Umbilical cord (tissue), 2 donors: Measurements from ENCODE around the gene PPP4R3A. TPM values are rescaled to one million over a fixed set of nuclear protein-coding genes. Genes with fewer than 3 reads are reported as not detected.
"Not testable (repeated sequence)": the region's sequence is repeated elsewhere in the genome, so short reads cannot be mapped to it uniquely, and the experiment has no call there.

Source experiments
- DNase-seq: peaks from one replicate; pipeline ENCODE4 v3.0.0-alpha.2; 2015; ENCODE audit warnings: low spot score
- total RNA-seq: library from RNA; depleted of rRNA; stranded (reverse); fragments of >200 nt; gene quantifications from one replicate; pipeline ENCODE4 v1.2.3, GENCODE V29; 2014; ENCODE audit warnings: low replicate concordance; ENCODE audit not compliant: insufficient read depth

Gene PPP4R3A
- total RNA-seq, 1 donor from 2014 or later, result 72.9 TPM

DNA sequence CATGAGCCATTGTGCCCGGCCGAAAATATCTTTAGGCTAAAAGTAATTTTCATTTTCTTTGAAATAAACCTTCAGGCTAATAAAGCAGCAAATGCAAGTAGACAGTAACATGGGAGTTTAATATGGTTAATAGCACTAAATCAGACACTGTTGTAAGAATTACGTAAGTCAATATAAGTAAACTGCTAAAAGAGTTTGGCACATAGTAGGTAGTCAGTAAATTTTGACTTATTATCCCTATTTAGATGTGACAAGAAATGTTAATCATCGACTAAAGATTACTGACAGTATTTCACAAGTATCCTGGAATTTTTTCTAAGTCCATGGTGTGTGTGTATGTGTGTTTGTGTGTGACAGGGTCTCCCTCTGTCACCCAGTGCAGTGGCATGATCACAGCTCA is 3.9 kb downstream of the PPP4R3A start:
- DNase-seq, result no peak

DNA sequence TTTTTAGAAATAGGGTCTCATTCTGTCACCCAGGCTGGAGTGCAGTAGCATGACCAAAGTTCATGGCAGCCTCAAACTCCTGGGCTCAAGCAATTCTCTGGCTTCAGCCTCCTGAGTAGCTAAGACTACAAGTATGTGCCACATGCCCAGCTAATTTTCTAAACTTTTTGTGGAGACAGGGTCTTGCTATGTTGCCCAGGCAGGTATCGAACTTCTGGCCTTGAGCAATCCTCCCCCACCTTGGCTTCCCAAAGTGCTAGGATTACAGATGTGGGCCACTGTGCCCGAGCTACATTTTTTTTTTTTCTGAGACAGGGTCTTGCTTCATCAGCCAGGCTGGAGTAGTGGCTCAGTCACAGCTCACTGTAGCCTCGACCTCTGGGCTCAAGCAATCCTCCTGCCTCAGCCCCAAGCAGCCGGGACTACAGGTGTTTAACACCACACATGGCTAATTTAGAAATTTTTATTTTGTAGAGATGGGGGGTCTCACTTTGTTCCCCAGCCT is 7.1 kb downstream of the PPP4R3A start:
- no peak for DNase-seq

DNA sequence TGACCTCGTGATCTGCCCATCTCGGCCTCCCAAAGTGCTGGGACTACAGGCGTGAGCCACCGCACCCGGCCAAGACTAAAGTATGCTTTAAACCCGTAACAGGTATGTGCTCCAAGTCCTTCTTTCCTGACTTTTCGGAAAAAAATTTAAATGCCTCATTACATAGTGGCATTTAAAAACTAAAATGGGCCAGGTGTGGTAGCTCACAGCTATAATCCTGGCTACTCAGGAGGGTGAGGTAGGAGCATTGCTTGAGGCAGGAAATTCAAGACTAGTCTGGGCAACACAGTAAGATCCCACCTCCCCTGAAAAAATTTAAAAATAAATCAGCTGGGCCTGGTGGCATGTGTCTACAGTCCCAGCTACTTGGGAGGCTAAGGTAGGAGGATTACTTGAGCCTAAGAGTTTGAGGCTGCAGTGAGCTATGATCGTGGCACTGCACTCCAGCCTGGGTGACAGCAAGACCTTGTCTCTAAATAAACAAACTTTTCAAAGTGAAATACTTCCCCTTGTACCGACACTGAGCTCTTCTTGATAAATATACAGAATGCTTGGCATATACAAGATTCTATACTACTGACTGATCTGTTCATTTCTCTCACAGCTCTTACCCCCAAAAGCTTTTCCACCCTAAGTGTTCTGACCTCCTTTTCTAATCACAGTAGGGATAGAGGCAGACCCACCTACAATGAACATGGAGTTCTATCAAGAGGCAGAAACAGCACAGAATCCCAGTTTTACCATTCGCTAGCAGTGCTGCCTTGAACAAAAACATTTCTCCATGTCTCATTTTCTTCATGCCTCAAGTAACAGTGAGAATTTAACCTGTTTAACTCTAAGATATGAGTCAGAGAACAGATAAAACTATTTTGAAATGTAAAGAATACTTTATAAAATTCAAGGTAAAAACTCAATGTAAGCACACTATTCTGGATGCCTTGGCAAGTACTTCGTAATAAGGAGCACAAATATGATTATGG is 7.9 kb downstream of the PPP4R3A start:
- DNase-seq, result no peak

DNA sequence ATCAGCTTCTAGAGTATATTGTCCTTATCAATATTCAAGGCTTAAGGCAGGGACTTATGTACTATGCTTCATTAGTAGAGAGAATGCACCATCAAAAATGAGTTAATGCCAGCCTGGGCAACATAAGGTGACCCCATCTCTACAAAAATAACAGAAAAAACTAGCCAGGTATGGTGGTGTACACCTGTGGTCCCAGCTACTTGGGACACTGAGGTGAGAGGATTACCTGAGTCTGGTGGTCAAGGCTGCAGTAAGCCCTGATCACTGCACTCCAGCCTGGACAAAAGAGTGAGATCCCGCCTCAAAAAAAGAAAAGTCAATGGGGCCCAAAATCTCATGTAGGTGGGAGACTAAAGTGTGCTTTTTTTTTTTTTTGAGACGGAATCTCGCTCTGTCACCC is 8.8 kb downstream of the PPP4R3A start:
- DNase-seq, result no peak

DNA sequence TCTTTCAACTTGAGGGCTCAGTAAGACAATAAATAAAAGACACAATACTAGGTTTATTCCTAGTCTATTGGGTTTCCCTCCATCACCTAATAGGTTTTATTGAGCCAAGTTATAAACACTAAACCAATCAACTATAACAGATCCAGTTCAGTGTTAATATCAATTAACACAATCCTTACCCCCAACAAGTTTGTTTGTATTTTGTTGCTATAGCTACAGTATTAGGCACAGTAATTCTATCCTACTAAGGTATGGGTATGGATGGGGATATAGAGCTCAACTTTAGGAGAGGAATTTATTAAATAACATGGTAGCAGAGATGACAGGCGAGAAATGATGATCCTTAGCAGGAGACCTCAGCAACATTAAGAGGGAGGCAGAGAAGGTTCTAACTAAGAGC is 13.3 kb downstream of the PPP4R3A start:
- no peak for DNase-seq

DNA sequence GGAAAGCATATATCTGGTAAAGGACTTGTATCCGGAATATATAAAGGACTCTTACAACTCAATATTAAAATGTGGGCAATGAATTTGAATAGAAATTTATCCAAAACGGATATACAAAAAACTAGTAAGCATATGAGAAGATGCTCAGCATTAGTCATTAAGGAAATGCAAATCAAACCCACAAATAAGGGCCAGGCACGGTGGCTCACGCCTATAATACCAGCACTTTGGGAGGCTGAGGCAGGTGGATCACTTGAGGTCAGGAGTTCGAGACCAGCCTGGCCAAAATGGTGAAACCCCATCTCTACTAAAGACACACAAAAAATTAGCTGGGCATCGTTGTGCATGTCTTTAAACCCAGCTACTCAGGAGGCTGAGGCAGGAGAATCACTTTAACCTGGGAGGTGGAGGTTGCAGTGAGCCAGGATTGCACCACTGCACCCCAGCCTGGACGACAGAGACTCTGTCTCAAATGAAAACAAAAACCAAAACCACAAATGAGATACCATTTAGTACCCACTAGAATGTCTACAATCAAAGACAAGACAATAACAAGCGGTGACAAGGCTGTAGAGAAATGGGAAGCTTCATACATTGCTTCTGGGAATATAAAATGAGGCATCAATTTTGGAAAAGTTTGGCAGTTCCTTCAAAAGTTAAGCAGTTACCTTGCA is 15.6 kb downstream of the PPP4R3A start:
- not testable (repeated sequence) for DNase-seq

DNA sequence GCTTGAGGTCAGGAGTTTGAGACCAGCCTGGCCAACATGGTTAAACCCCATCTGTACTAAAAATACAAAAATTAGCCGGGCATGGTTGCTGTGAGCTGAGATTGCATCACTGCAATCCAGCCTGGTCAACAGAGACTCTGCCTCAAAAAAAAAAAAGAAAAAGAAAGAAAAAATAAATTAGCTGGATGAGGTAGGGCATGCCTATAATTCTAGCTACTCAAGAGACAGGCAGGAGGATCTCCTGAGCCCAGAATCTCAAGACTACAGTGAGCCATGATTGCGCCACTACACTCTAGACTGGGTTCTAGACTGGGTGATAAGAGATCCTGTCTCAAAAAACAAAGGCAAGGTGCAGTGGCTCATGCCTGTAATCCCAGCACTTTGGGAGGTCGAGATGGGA is 16.9 kb downstream of the PPP4R3A start:
- DNase-seq, result no peak

DNA sequence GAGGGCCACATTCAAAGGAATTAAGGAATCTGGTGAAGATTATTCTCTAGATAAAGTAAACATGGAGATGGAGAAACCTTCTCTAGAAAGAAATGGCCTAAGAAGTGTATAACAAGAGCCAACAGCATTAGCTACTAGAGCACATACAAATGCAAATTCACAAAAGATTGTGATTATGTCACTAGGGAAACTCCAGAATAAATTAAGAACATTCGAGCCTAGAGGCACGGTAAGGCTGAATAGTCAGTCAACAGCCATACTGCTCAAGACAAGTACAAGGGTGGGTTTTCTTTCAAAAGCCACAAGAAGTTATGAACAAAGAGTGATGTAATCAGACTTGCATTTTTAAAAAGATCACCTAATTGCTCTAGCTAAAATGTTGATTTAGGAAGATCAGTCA is 25.4 kb downstream of the PPP4R3A start:
- no peak for DNase-seq

DNA sequence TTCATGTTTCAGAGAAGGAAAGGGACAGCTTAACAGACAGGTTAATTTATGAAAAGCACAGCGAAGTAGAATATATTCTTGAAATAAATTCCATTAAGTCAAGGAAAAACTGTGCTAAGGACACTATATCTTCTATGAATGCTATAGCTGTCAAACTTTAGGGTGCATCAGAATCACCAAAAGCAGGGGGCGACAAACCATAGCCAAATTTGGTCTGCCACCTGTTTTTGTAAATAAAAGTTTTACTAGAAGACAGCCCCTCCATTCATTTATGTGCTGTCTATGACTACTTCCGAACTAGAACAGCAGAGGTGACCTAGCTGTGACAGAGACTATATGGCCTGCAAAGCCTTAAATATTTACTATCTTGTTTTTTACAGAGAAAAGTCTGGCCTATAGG is 25.9 kb downstream of the PPP4R3A start:
- no peak for DNase-seq

DNA sequence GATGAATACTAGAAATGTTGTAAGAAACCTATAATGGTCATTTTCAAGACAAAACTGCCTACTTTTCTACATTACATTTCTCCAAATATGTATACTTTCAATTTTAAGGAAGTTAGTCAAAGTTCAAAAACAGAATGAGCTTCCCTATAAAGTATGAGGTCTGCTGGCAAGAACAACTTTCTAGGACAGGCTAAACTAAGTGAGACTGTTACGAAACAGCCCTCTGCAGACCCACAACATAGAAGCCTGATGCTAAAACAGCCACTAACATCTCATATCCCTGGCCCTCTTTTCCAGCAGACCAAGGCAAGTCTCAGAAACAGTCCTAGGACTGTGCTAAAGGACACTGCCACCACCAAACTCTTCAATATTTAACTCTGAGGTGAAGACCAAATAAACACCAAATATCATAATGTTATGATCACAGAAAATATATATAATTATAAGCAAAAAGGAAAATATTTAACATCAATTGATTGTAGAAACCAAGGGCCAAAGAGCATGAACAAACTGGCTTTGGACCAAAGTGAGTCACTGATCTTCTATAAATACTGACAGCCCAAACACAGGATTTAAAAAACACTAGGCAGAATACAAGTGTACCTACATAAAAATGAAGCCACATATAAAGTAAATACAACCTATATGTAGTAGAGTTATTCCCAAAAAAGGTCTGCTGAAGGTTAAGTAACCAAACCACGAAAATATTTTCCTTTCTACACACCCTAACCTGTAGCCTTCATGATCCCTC is 27.7 kb downstream of the PPP4R3A start:
- peak; percentile 29 for DNase-seq

DNA sequence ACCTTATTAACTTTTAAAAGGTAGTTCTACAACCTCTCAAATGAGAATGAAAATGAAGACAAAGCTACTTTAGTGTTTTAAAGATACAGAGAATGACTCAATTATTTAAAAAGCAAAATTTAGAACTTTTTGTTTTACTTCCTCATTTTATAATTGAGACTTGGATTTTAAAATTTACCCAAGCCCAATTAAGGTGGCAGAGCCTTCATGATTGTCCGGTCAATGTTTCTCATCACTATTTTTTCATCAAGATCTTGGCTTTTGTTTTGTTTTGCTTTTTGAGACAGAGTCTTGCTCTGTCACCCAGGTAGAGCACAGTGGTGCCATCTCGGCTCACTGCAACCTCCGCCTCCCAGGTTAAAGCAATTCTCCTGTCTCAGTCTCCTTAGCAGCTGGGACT is 32.7 kb downstream of the PPP4R3A start:
- no peak for DNase-seq

DNA sequence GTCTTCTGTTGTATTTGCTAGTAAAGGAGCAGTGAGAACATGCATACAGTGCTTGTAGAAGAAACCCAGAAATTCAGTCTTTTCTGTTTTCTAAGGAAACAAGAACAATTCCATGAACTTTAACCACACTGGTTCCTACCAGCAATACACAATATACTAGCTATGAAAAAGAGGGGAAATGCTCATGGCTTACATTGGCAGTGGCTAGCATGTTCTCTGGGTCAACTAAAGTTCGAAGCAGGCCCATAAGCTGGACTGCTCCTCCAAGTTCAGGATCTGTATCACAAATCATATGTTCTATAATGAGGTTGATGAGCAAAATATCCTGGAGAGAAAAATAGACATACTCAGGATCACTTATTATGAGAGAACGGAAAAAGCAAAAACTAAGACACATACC is 37.1 kb downstream of the PPP4R3A start:
- DNase-seq, result no peak

DNA sequence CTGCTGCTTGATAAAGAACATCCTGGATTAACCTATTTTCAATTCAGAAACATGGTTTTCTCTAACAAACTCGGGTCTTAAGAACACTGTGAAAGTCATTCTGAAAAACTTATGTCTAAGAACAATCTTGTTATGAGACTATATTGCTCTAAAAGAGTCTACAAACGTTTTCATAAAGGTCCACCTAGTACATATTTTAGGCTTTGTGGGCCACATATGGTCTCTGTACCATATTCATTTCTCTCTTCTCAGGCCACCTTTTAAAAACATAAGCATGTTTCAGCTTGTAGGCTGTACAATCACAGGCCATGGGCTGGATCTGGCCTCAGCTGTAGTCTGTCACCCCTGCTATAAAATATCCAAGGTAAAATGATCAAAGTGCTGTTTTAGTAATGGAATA is 39.9 kb downstream of the PPP4R3A start:
- no peak for DNase-seq

DNA sequence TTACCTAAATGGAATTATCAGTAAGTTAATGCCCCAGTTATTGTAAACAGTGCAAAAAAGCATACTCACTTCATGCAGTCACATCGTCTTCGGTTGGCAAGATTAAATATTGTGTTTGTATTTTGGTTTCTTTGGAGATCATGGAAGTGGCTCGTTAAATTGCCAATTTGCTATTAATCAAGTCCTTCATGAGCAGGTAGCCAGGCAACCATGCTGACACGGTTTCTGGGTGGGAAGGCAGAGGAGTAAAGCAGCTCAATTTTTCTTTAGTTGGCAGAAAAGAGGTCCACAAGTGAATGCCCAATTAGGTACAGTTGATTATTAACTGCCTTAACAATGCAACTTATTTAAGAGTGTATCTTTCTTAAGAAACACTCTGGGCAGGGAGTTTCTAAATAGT is 43.9 kb downstream of the PPP4R3A start:
- no peak for DNase-seq

DNA sequence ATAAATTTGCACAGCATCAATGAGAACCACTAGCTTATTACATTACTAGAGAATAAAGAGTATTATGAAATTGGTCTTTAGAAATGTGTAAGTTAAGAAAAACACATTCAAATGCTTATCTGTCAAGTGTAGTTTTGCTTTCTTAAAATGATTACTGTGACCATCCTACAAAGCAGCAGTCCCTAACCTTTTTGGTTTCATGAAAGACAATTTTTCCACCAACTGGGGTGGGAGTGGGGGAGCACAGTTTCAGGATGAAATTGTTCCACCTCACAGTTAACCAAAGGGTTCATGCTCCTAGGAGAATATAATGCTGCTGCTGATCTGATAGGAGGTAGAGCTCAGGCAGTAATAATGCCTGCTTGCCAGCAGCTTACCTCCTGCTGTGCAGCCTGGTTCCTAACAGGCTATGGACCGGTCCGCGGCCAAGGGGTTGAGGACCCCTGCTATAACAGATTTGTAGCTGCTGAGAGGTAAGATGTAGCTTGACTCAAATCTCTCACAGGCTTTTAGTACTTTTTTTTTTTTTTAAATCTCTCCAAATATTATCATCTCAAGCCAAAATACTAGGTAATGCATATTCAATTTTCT is 45.4 kb downstream of the PPP4R3A start:
- DNase-seq, result no peak

DNA sequence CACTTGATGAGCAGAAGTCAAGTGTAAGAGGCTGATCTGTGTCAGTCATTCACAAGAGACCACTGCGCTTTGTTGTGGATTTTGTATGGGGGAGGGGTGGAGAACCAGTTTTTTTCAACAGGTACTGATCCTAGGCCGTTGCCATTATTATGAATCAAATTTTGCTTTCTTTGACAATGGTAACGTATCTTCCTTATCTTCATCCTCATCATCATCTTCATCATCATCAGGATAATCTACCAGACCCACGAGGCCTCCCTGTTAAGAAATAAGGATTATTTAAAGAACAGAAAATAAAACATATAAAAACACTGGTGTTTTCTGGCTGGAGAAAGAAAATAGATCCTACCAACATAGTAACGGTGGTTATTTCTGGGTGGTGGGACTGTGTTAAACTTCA is 51.5 kb downstream of the PPP4R3A start:
- no peak for DNase-seq

DNA sequence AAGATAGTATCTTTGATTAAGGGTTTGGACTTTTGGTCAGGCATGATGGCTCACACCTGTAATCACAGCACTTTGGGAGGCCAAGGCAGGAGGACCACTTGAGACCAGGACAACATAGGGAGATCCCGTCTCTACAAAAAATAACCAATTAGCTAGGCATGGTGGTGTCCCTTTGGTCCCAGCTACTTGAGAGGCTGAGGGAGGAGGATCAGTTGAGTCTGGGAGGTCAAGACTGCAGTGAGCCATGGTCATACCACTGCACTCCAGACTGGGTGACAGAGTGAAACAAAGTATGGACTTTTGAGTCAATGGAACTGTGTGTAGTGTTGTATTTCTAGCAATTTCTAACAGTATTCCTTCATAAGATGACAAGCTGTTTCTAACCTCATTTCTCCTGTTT is 53.8 kb downstream of the PPP4R3A start:
- DNase-seq, result no peak

DNA sequence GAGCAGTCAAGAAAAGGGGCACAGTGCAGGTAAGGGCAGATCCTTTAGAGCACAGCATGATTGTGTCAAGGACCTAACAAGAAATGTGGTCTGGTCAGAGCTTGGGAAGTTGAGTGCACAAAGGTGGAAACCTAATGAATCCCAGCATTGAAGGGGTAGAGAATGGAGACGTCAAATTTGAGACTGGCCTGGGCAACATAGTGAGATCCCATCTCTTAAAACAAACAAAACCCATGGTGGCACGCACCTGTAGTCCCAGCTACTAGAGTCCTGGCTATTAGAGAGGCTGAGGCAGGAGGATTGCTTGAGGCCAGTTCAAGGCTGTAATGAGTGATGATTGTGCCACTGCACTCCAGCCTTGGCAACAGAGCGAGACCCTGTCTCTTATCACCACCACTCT is 55.5 kb downstream of the PPP4R3A start:
- DNase-seq, result no peak

DNA sequence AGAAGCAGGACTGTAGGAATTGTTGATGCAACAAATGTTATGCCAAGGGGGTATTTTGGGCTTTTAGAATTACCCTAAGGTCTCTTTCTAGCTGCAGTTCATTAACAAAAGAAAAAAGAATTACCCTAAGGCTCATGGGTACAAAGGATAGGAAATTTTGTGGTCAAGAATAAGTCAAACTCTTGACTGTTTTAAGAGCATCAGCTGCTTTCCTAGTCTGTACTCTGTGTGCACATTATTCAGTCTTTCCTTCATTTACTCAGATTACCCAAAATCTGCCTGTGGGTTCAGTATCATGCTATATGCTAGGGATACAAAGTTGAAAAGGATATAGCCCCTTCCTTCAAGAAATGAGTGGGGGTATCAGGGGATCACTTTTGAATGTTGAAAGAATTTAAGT is 56.0 kb downstream of the PPP4R3A start:
- no peak for DNase-seq

DNA sequence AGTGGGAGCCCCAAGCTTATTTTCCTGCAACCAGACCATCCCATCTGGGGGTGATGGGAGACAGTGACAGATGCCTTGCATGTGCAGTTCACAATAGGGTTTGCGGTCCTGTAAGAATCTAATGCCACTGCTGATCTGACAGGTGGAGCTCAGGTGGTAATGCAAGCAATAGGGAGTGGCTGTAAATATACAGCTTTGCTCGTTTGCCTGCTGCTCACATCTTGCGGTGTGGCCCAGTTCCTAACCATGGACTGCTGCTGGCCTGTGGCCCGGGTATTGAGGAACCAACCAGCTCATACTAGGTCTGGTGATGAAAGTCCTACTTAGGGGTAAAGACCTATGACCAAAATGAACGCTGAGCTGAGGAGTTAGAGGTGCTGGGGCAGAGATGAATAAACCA is 56.4 kb downstream of the PPP4R3A start:
- DNase-seq, result no peak

DNA sequence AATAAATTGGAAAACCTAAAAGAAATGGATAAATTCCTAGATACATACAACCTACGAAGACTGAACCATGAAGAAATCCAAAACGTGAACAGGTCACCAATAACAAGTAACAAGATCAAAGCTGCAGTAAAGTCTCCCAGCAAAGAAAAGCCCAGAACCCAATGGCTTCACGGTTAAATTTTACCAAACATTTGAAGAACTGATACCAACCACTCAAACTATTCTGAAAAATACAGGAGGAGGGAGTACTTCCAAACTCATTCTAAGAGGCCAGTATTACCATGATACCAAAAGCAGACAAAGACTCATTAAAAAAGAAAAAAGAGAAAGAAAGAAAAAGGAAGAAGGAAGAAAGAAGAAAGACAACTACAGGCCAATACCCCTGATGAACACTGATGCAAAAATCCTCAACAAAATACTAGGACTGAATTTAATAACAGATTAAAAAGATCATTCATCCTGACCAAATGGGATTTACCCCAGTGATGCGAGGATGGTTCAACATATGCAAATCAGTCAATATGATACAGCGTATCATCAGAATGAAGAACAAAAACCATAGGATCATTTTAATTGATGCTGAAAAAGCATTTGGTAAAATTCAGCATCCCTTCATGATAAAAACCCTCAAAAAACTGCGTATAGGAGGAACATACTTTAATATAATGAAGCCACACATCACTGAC is 65.6 kb downstream of the PPP4R3A start:
- DNase-seq, result no peak
